H4 (cell line): ENCODE results near the gene CERS6. TPM values are rescaled to one million over a fixed set of nuclear protein-coding genes. Genes with fewer than 3 reads are reported as not detected.

ENCODE experiments used
- DNase-seq: peaks from one replicate; pipeline ENCODE4 v3.0.0-alpha.2; 2015; ENCODE audit warnings: low spot score
- total RNA-seq: library from RNA; depleted of rRNA; stranded (reverse); fragments of >200 nt; shearing (Covaris generic); gene quantifications from 2 replicates; pipeline ENCODE4 v1.2.3, GENCODE V29; 2014

The CERS6 gene
- total RNA-seq, 1 experiment from 2014 or later: 18.8 TPM

GRCh38 chr2:168602846-168603401, 146.9 kb downstream of the CERS6 start:
- DNase-seq: no peak

GRCh38 chr2:168603439-168603961, 147.4 kb downstream of the CERS6 start:
- no peak for DNase-seq

GRCh38 chr2:168604252-168604651, 148.2 kb downstream of the CERS6 start:
- no peak for DNase-seq

- no peak for DNase-seq
Measured at GRCh38 chr2:168607992-168608391, 151.9 kb downstream of the CERS6 start.

- DNase-seq: no peak
Measured at GRCh38 chr2:168608796-168609195, 152.7 kb downstream of the CERS6 start.

GRCh38 chr2:168611091-168611490, 155.0 kb downstream of the CERS6 start:
- no peak for DNase-seq

- DNase-seq: no peak
Measured at GRCh38 chr2:168611896-168612650, 156.0 kb downstream of the CERS6 start.

GRCh38 chr2:168612719-168613118, 156.6 kb downstream of the CERS6 start:
- DNase-seq: no peak

GRCh38 chr2:168613551-168613950, 157.5 kb downstream of the CERS6 start:
- DNase-seq: no peak

- no peak for DNase-seq
Measured at GRCh38 chr2:168614172-168615018, 158.3 kb downstream of the CERS6 start.

GRCh38 chr2:168620554-168620953, 164.5 kb downstream of the CERS6 start:
- DNase-seq: no peak

GRCh38 chr2:168622559-168622958, 166.5 kb downstream of the CERS6 start:
- DNase-seq: no peak

- no peak for DNase-seq
Measured at GRCh38 chr2:168624028-168624427, 168.0 kb downstream of the CERS6 start.

GRCh38 chr2:168626096-168626495, 170.0 kb downstream of the CERS6 start:
- DNase-seq: no peak

GRCh38 chr2:168626647-168627046, 170.6 kb downstream of the CERS6 start:
- no peak for DNase-seq

GRCh38 chr2:168632709-168633121, 176.6 kb downstream of the CERS6 start:
- DNase-seq: no peak

GRCh38 chr2:168633200-168633599, 177.1 kb downstream of the CERS6 start:
- DNase-seq: no peak

GRCh38 chr2:168633895-168634294, 177.8 kb downstream of the CERS6 start:
- DNase-seq: no peak

GRCh38 chr2:168635065-168635577, 179.0 kb downstream of the CERS6 start:
- no peak for DNase-seq

- DNase-seq: no peak
Measured at GRCh38 chr2:168639018-168639417, 182.9 kb downstream of the CERS6 start.

- no peak for DNase-seq
Measured at GRCh38 chr2:168639441-168639898, 183.4 kb downstream of the CERS6 start.

GRCh38 chr2:168640039-168640438, 184.0 kb downstream of the CERS6 start:
- DNase-seq: no peak
